LoVo (cell line): ENCODE data around the gene NR4A1.

Experiments
- DNase-seq: peaks from one replicate; pipeline ENCODE4 v3.0.0-alpha.2; 2016; ENCODE audit warnings: low spot score

Gene NR4A1

DNA sequence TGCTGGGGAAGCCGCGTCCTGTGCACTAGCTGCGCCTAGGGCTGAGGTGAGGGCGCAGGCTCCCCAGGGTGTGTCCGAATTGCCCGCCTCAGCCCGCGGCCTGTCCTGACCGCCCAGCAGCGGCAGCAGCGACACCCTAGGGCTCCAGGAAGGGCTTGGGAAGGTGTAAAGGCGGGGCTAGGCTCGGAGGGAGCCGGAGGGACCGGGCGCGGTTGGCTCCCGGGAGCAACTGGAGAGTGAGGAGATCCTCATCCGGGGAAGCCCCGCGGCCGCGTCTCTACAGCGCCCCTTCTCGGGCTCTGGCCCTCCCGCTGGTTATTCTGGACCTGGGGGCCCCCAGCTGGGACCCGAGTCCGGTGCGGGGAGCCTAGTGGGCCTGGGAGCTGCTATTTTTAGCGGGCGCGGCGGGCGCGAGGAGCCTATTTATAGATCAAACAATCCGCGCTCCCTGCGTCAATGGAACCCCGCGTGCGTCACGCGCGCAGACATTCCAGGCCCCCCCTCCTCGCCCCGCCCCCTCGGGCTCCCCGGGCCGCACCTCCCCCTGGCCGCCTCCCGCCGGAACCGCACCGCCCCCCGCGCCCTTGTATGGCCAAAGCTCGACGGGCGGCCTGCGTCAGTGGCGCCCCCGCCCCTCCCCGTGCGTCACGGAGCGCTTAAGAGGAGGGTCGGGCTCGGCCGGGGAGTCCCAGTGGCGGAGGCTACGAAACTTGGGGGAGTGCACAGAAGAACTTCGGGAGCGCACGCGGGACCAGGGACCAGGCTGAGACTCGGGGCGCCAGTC lies at the start of gene NR4A1:
NR4A1 (plus strand) TSS at position 685 of the 784 bp plus-strand sequence. CDS start 2,887 bp downstream, outside the sequence.
- peak; percentile 89 for DNase-seq

DNA sequence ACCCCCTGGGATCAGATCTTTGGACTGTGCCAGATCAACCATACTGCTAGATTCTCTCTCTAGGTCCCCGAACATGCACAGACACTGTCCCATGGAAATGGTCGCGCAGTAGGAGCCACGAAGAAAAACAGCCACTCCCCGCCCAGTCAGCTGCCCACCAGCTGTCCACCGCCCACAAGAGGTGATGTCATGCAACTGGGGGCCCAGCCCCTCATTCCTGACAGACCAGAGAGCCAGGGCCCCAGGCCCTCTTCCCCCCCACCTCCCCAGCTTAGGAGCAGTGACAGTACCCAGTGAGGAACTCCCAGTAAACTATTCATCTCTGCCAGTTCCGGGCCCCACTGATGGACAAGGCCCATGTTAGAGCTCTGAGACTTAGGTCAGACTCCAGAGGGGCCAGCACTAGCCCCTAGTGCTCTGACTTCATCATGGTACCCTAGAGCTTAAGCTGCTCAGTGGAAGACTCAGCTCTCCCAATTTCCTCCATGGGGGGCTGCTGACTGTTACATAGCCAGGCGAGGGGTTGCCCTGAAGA lies 48.2 kb upstream of the NR4A1 start:
- DNase-seq = no peak

DNA sequence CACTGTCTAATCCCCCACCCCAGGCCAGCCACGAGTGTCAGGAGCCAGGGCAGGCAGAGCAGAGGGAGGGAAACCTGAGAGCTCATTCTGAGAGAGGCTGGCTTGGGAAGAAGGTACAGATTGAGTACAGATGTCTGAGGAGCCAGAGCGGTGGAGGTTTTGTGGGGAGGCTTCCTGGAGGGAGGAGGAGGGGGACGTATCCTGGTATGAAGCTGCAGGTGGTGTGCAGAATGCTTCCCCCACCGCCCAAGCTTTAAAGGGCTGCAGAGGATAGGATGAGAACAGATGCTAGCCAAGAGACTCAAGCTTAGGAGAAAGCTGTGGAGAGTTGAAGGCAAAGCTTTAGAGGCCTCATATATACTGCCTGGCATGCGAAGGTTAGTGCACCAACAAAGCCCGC lies 47.7 kb upstream of the NR4A1 start:
- DNase-seq = no peak

DNA sequence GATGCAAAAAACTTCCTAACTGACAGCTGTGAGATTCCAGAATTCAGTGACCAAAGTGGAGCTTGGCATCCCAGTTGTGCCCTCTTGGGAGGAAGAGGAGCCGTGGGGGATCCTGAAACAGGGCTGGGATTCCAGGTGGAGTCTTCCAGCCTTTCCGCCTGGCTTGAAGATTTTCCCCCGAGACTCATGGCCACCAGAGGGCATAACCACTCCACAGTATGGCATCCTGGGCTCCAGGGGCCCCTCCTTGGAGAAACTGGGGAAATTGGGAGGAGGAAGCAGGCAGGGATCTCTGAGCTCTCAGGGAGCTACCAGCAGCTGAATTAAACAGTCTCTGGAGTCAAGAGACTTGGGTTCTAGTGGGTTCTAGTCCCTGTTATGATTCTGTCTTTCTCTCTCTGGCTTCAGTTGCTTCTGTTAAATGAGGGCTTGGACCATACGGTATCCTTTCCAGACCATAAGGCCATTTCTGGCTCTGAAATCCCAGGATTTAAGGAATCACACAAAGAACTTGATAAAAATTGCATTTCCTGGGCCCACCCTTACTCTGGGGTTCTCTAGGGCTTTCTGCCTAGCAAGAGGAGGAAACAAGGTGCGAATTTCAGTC lies 47.1 kb upstream of the NR4A1 start:
- peak; percentile 31 for DNase-seq

DNA sequence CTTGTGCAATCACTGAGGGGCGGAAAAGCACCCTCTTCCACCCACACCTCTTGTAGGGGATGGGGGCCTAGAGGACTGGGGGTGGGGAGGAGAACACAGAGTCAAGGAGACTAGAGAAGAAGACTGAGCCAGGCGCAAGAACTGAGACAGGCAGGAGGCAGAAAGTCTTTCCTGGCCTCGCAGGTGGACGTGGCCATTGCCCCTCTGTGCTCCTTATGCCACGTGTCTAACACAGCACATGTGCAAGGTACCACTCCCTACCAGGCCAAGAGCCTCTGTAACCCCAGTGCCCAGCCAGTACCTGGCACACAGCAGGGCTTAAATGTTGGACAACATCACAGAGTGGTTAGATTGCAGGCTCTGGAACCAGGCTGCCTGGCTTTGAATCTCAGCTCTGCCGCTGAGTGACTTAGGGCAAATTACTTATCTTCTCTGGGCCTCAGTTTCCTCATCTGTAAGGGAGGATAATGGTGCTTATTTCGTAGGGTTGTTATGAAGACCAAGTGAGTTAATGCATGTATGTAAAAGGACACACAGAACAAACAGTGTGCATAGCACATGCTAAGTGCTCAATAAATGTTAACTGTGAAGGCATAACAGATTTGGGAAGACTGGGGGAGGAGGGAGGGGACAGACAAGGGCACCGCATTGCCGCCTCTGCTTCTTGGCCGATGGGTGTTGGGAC lies 45.9 kb upstream of the NR4A1 start:
- no peak for DNase-seq

DNA sequence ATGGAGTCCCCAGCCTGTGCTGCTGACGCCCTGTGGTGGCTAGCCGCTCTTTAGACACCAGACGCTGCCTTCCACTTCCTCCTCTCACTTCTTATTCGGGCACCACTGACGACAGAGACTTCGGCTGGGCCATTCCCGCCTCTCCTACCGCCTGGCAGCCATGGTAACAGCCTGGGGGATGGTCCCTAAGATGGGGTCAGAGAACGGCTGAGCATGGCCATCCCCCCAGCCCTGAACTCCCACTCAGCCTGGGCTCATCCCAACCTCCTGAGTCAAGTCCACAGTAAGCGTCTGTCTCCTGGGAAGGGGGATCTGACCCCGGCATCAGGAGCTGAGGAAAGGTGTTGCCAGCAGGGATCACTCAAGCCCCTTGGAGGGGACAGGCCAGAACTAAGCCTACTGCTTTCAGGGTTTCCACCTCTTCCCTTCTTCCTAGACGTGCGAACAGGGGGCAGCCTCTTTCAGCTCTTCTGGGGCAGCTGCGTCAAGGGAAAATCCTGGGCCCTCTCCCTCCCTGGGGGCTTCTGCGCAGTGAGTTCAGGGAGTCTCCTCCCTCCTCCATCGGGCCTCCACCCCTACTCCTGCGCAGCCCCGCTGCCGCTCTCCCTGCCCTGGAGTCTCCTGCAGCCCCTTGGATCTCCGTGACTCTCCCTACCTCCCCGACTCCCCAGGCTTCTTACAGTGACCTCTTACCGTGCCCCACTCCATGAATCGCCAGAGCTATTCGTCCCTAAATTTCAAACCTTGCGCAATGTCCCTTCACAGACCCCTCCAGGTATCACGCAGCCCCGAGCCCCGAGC lies 45.1 kb upstream of the NR4A1 start:
- DNase-seq = no peak

DNA sequence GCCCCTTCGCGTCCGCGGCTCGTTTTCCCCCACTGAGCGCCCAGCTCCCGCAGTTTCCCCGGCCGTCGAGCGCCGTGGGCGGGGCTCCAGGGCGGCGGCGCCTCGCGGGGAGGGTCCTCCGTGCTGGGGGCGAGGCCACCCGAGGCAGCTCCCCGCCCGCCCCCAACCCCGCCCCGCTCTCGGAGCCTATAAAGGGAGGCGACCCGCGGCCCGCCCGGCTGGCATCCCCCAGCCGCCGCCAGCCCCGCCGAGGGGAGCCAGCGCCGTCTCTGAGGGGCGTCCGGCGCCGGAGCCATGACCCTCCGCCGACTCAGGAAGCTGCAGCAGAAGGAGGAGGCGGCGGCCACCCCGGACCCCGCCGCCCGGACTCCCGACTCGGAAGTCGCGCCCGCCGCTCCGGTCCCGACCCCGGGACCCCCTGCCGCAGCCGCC lies 44.5 kb upstream of the NR4A1 start, which contains the start of gene TAMALIN:
TAMALIN (plus strand) TSS at position 221 of the 432 bp plus-strand sequence; CDS start at position 295, 74 bp downstream.
- no peak for DNase-seq

DNA sequence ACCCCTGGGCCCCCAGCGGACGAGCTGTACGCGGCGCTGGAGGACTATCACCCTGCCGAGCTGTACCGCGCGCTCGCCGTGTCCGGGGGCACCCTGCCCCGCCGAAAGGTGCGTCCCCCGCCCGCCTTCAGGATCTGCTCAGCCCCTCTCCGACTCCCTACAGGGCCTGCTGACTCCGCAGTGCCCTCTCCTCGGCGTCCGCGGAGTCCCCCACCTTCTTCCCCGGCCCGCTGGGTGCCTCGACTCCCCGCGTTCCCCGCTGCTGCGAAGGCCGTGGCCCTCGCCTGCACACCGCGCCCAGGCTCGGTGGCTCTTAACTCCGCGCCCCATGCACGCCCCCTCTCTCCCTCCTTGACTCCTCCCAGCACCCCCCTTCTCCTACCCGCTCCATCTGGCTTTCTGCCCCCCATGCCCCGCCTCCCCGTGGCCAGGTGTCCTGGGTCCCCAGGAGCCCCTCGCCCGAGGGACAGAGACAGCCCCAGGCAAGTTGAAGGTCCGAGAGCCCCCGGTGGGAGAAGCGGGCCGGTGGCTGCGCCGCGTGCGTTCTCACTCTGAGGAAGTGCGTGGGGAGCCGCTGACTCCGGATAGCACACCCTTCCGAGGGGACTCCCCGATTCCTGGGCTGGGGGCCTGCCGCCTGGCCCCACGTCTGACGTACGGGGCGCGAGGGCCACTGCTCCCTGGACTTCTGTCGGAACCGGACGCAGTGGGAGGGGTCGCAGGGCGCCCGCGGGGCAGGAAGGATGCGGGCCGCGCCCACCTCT lies 43.9 kb upstream of the NR4A1 start:
- DNase-seq = no peak

DNA sequence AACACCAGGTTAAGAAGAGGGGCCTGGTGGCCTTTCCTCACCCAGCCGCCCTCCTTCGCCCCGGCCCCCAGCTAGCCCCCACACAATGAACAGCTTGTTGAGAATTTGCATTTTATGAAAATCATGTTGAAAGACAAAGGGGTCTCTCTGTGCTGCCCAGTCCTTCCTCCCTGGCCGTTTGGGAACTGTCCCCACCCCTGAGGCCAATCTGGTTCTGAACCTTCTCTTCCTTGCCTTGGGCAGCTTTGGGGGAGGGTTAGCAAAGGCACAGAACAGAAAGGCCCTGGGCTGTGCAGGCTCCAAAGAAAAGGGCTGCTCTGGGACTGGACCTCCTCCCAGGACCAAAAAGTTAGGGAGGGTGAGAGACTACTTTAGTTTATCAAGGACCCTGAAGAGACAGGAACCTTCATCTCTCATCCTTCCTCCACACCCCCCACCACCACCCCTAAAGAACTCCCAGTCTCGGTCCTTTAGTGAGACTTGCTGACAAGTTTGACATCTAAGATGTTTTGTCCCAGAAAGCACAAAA lies 43.2 kb upstream of the NR4A1 start:
- no peak for DNase-seq

DNA sequence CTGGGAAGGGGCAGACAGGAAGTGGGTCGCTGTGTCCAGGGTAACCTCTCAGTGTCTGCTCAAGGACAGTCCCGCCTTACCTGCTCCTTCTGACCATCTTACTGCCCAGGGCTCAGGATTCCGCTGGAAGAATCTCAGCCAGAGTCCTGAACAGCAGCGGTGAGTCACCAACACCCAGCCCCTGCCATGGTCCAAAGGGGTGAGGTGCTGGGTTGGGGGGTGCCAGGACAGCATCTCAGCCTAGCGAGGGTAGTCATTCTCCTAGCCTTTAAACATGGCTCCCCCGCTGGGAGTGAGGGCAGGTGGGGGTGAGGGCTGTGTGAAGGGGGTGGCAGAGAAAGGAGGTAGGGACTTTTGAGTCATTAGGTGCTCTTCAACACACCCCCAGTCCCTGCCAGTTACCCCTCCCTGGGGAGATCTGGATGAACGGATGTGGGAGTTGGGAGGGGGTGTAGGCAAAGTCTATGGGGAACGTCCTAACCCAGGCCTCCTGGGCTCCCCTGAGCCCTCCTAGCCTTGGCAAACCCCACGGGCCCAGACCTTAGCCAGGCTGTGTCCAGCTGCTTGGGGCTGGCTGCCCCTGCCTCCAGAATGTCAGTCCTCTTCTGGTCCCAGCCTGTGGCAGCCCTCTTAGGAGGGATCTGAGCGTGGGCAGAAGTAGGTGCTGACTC lies 42.0 kb upstream of the NR4A1 start:
- DNase-seq = no peak

DNA sequence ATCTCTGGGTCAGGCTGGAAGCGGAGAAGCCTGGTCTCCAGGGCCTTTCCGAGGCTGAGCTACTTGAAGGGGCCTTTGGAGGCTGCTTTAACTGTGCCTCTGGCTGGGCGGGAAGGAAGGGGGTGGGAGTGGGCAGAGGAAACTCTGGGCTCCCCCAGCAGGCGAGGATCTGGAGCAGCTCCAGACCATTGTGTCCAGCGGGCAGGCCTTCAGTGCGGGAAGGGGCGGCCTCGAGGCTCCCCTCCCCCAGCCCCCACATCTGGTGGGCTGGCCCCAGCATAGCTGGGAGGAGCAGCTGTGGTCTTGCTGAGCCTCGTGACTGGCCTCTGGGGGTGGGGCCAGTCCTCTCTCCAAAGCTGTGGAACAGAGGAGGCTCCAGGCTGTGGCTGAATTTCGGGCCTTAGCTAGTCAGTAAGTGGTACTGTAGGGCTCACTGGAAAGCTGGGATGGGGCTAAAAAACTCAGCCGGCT lies 41.1 kb upstream of the NR4A1 start:
- DNase-seq = no peak

DNA sequence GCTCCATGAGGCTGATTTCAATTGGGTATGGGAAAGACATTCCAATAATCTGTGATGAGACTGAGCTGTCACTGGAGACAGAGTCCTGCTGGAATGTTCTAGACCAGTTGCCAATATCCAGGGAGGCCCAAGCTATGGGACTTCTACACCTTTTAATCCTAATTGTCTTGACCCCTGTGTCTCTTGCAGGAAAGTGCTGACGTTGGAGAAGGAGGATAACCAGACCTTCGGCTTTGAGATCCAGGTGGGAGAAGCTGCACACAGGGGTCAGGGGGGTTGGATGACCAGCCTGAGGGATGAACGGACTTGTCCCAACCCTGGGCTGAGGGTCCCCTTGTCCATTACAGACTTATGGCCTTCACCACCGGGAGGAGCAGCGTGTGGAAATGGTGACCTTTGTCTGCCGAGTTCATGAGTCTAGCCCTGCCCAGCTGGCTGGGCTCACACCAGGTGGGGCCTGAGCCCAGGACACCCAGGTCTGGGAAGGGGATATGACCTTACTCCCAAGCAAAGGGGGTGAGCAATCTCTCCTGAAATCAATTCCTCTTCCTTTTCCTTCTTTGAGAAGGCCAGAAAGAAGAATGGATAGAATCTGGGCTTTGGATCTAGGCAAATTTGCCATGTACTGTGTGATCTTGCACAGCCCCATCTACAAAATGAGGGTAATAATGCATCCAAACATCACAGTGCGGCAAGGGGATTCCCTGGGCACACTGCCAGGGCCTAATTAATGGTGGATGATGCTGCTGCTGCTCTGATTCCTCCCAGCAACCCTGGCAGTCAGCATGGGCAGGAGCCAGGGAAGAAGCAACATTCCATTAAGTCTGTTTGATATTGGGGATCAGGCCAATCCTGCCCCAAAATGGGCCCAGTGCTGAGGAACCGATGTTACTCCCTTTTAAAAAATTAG lies 40.3 kb upstream of the NR4A1 start:
- no peak for DNase-seq

DNA sequence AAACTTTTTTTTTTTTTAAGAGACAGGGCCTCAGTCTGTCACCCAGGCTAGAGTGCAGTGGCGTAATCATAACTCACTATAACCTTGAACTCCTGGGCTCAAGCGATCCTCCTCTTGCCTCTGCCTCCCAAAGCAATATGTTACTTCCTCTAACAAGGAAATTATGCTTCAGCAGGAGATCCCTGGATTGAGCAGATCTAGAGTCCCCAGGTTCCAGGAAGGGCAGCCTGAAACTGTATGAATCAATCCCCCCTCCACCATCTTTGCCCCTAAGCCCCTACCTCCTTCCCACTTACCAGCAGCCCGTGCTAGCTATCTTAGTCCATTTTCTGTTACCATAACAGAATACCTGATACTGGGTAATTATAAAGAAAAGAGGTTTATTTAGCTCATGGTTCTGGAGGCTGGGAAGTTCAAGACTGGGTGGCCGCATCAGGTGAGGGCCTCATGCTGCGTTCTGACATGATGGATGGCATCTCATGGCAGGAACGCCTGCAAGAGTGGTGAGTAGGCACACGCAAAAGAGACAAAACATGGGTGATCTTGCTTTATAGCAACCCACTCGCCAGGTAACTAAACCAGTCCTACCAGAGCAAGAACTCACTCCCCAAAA lies 39.5 kb upstream of the NR4A1 start:
- DNase-seq = no peak

DNA sequence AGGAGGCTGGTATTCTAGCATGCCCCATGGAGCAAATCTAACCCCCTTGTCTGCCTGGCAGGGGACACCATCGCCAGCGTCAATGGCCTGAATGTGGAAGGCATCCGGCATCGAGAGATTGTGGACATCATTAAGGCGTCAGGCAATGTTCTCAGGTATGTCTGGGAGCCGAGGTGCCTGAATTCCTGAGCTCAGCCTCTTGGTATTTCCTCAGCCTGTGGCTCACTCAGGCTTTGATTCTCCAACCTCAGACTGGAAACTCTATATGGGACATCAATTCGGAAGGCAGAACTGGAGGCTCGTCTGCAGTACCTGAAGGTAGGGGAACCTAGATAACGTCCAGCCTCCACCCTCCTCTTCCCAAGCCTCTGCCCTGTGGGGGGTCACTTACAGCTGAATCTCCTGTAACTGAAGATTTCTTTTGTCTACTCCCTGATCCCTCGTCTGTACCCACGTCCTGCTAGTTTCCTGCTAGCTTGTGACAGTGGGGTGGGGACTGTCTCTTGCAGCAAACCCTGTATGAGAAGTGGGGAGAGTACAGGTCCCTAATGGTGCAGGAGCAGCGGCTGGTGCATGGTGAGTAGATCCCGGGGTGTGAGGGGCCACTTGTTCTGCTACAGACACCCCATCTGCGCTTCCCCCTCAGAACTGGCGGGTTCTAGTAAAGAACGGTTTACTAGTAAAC lies 37.5 kb upstream of the NR4A1 start:
- DNase-seq = no peak

DNA sequence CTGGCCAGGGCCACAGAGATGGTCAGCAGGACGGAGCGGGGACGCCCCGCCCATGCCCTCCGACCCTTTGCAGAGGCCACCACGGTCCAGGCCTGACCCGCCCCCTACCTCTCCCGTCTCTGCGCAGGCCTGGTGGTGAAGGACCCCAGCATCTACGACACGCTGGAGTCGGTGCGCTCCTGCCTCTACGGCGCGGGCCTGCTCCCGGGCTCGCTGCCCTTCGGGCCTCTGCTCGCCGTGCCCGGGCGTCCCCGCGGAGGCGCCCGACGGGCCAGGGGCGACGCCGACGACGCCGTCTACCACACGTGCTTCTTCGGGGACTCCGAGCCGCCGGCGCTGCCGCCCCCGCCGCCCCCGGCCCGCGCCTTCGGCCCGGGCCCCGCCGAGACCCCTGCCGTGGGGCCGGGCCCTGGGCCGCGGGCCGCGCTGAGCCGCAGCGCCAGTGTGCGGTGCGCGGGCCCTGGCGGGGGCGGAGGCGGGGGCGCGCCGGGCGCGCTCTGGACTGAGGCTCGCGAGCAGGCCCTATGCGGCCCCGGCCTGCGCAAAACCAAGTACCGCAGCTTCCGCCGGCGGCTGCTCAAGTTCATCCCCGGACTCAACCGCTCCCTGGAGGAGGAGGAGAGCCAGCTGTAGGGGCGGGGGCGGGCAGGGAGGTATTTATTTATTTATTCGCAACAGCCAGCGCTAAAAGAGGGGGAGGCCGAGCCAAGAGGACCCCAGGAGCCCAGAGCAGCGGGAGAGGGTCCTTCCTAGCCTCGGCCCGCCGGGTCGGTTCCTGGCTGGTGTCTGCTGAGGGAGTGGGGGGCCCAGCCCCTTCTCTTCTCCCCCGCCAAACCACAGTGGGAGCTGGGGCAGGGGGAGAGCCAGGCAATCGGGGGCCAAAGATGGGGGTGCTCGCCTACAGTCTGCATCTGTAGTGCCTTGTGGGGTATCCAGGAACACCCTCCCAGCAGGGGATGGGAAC lies 36.4 kb upstream of the NR4A1 start:
- DNase-seq = no peak

DNA sequence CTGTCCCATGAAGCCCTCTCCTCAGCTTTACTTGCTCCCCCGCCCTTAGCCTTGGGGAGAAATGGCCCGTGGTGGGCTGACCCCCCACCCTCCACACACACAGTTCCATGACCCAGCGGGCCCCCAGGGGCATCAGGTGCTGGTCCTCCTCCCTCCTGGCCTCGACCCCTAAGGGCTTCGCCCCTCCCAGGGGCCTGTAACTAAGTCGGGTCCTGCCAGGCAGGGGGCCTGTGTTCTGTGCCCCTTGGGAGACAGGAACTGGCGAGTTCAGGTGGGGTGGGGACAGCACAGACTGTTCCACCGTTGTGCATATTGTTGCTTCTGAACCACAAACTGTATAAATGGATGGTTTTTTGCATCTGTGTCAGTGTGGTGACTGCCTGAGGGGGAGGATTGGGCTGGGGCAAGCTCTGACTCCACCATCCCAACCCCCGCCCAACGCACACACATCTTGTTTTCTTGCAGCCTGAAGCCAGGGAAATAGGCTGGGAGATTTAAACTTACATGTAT lies 35.7 kb upstream of the NR4A1 start:
- DNase-seq = no peak
